GM18498 (cell line): ENCODE results near the gene TRMT6.

ENCODE experiments used
- ATAC-seq: cut with Tn5 transposase; IDR thresholded peaks from one replicate; pipeline ENCODE4 v1.9.1; 2021; ENCODE audit warnings: mild to moderate bottlenecking, moderate library complexity; ENCODE audit not compliant: unreplicated experiment

The TRMT6 gene

DNA sequence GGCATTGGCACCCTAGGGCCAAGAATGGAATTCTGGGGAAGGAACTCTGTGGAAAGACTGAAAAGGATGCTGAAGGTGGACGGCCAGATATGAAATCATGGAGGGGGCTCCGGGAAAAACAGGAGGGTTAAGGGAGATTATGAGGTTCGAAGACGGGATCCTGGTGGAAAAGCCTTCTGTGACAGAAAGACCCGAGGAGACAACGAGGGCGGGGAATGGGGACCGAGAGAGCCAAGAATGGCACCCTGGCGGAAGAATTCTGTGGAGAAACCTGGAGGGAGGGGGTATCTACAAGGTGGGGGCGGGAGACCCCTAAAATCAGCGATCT is 426 bp downstream of the TRMT6 start:
- no peak for ATAC-seq

DNA sequence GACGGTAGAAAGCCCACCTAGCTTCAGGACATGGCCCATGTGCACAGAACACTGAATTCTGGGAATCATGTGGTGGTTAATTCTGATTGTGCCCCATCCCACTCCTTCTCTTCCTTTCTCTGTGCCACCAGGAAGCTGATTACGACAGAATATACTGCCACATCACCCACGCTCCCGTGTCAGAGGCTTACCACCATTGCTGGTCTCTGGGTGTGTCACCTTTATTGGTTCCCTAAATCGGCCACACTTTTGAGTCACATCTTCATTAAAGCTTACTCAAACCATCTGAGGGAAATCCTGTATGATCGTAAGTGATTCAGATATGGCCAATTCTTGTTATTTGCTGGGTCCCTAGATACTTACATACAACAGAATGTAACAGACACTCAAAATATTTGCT is 3.1 kb downstream of the TRMT6 start:
- no peak for ATAC-seq

DNA sequence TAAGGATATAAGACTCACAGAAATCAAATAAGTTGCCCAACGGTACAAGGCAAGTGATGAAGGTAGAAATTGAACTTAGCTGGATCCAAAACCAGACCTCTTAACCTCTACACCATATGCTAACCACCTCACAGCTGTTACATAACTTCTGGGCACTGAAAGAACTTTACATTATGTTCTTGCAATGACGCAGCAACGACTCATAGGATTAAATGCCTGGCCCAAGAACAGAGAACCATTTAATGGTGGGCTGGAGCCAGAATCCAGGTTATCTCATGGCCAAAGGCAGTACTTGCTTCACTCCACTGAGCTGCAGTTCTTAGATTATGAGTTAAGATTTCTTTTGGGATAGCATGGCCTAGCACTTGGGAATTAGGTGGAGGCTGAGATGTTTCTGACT is 4.4 kb downstream of the TRMT6 start:
- no peak for ATAC-seq

DNA sequence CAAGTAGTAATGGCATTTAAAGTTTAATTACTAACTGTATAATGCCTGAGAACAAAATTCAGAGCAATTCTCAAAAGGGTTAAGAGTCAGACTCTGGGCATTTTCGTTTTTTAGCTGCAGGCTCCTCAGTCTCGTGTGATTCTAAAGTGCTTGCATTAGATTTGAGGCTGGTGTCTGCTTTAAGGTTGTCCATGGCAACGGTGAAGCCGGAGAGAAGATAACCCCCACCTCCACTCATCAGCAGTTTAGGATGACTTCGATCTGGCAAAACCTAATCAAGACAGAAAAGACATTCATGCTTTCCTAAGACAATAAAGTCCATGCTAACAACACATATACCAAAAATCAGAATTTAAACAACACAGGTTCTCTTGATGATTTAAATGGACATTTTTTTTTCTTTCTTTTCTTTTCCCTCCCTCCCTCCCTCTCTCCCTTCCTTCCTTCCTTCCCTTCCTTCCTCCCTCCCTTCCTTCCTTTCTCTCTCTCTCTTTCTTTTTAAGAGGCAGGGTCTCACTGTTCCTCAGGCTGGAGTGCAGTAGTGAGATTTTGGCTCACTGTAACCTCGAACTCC is 11.8 kb downstream of the TRMT6 start:
- no peak for ATAC-seq

DNA sequence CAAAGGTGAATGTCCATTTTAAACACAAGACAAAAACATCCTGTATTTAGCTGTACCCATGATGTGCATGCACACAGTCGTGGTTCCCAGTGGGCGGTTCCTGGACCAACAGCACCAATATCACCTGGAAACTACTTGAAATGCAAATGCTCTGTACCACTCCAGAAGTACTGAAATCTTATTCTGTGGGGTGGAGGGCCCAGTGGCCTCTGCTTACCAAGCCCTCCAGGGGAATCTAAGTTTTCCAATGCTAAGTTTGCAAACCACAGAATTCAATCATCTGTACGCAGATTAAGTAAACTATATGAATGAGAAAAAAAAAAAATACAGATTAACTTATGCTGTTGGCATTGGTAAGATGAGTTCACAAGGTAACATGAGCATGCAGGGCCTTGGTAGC is 14.1 kb downstream of the TRMT6 start:
- ATAC-seq = no peak

DNA sequence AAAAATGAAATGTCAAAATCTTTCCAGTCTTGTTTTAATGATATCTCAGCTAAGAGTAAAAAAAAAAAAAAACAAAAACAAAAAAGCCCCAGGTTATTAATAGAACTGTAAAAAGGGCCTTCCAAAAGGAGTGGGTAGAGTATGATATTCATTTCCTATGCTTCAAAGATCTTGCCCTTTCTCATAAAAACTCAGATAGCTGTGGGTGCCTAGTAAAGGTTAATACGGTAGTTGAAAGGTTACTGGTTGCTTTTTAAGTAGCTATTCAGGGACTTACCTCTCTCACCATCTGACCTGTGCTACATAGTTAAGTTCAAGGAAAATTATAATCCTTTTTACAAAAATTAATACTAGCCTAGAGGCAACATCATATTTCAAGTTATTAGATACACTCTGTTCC is 14.9 kb downstream of the TRMT6 start:
- no peak for ATAC-seq

DNA sequence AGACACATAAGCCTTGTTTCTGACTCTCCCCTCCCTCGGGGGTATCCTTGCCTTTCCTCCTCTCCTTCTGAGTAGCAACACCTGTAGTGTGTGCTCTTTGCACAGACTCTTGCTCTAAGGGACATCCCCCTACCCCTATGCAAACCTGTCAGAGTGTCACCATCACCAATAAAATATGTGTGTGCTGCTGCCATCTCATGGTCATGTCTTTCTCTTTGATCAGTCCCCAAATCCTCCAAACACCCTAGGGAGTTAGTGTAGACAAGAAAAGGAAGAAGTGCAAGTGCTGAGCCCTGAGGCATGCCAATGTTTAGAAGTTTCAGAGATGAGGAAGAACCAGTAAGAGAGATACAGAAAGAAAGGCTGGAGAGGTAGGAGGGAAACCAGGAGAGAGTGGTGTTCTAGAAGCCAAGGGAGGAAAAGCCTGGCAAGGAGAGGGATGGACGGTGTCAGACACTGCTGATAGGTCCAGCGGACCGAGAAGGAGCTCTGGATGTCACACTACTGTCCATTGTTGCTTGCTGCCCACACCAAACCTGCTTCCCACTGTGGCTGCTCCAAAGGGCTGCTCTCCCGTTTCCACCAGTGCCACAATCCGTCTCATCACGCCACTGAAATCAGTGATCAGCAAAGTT is 16.4 kb downstream of the TRMT6 start:
- ATAC-seq = no peak

DNA sequence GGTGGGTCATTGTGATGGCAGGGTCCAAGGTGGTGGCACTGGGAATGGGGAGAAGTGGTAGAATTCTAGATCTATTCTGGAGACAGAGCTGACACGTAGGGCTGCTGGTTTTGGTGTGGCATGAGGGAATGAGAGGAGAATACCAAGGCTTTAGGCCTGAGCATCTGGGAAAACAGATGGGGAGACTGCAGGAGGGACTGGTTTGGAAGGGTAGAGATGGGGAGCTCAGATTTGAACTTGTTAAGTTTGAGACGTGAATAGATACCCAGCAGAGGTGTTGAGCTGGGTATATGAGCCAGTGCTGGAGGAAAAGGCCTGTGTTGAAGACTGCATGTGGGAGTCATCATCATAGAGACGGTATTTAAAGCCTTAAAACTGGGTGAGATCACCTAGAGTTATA is 17.5 kb downstream of the TRMT6 start:
- no peak for ATAC-seq

DNA sequence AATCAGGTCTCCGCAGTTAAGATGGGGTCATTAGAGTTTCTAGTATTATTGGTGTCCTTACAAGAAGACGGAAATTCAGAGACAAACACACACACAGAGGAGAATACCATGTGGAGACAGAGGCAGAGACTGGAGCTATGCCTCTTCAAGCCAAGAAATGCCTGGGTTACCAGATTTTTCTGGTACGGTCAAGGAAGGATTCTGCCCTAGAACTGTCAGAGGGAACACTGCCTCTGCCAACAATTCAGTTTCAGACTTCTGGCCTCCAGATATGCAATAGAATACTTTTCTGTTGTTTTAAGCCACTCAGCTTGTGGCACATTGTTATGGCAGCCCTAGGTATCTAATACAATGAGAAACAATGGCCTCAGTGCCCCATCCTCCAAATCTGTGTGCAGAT is 18.9 kb downstream of the TRMT6 start:
- ATAC-seq = no peak

DNA sequence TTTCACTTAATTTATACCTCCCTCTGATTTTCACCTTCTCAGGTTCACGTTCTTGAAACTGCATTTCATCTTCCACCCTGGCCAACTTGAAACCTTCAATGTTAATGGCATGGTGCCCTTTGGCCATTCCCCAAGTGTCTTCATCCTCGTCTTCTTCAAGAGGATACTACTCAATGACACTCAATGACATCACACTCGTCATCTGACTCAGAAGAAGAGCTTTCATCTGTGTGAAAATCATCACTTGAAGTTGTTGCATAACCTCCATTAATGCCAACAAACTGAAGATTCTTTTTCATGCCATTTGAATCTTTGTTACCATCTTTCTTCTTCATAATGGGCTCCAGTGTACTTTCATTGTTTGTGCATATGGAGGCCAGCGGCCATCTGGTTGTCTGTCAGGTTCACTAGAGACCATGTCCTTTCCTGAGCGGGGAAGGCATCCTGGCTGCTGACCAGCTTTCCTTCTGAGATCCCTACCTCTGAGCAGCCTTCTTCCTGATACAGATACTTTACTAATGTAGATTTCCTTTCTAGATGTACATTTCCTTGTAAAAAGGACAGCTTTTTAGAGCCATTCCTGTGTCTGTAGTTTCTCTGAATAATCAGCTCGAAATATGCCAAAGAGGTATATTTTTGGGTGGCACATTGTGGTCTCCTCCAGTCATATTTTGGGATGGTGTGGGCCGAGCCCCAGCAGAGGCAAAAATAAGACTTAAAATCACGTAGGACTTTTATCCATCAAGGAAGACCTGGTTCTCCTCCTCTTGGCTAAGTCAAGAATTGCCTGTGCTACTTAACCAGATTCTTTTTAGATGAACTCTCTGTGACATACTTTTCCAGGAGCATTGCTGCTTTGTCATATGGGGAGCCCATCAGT is 21.3 kb downstream of the TRMT6 start:
- no peak for ATAC-seq

DNA sequence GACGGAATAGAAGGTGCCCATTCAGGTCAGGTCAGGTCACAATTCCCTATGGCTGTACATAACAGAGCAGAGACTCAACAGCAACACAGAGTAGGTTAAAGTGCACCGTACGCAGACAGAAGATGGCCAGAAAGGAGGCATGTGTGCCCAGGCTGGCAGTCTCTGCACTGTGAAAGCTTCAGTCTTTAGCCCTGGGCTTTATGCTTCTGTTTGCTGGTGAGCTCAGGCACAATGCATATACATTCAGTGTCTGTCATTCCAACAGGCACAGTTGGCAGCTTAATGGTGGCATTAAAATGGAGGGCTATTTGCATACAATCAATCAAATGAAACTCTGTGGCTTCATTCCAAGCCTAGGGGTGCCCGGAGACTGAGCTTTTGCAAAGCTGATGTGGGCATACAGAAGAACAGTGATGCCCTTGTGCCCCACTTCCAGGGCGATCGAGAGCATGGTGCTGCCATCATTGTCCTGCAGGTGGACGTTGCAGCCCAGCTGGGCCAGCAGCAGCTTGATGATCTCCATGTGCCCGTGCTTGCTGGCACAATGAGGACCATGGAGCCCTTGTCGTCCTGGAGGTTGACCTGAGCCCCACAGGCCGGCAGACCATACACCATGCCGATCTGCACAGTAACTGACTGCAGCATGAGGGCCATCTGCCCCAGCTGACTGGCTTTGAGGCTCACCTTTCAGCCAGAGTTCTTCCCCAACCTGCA is 22.4 kb downstream of the TRMT6 start:
- ATAC-seq = no peak

DNA sequence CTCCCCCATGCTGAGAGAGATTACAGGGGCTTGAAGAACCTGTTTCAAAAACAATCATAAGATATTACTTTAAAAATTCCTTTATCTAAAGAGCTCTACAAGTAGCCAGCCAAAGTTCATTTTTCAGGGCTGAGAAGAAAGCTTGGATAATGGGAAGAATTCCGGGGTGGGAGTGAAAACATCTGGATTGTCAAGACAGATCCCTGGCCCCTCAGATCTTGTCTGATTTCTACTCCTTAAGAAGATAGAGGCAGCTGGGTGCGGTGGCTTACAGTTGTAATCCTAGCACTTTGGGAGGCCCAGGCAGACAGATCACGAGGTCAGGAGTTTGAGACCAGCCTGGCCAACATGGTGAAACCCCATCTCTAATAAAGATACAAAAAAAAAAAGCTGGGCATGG is 24.8 kb downstream of the TRMT6 start:
- no peak for ATAC-seq

DNA sequence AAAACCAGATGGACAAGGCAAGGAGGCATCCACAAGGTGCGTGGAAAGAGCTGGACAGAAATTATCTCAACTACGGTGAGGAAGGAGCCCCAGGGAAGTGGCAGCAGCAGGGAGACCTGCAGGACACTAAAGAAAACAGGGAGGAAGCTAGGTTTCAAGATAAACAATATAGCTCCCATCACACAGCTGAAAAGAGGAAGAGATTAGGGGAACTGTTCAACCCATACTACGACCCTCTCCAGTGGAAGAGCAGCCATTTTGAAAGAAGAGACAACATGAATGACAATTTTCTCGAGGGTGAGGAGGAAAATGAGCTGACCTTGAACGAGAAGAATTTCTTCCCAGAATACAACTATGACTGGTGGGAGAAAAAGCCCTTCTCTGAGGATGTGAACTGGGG is 26.8 kb downstream of the TRMT6 start:
- no peak for ATAC-seq

DNA sequence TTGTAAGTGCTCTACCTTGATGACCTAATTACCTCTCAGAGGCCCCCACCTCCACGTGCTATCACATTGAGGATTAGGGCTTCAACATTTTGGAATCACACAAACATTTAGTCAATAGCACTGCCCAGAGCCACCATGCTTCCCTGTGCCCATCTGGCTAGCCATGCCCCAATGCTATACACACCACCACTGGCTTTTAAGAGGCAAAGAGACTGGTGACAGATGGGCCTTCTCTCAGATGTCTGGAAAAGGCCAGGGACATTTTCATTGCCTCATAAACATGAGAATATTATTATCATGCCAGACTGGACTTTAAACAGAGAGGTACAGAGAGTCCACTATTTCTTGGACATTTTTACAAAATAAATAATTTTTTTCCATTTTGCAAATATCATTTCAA is 29.8 kb downstream of the TRMT6 start:
- ATAC-seq = no peak

DNA sequence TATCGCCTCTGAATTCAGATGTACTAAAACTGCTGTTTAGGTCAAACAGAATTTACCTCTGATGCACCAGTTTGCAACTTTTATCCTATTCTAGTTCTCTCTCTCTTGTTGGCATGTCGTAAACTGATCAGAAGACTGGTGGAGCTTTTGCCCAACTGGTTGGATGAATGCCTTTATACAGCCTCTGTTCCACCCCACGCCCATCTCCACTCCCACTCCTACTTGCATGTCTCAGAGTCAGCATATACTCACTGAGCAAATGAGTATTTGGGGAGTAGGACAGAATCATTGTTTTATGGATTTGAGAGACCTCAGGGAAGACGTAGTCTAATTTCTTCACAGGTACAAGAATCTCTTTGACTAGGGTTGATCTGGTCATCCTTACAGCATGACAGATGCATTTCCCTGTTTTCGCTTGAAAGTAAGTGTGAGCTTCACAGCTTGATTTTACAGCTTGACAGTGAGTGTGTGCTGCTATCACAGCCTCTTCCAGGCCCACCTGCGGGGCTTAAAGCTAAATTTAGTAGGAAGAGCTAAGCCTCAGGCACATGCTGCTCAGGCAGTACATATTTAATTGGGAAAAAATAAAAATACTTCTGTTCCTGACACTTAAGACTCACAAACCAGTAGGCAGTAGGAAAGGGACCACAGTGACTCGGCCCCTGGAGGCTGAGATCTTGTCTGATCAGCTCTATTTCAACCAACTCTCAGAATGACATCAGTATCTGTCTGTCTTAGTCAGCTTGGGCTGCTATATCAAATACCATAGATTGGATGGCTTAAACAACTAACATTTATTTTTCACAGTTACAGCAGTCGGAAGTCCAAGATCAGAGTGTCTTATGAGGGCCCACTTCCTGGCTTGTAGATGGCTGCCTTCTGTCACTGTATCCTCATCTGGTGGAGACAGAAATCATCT is 30.4 kb downstream of the TRMT6 start:
- no peak for ATAC-seq

DNA sequence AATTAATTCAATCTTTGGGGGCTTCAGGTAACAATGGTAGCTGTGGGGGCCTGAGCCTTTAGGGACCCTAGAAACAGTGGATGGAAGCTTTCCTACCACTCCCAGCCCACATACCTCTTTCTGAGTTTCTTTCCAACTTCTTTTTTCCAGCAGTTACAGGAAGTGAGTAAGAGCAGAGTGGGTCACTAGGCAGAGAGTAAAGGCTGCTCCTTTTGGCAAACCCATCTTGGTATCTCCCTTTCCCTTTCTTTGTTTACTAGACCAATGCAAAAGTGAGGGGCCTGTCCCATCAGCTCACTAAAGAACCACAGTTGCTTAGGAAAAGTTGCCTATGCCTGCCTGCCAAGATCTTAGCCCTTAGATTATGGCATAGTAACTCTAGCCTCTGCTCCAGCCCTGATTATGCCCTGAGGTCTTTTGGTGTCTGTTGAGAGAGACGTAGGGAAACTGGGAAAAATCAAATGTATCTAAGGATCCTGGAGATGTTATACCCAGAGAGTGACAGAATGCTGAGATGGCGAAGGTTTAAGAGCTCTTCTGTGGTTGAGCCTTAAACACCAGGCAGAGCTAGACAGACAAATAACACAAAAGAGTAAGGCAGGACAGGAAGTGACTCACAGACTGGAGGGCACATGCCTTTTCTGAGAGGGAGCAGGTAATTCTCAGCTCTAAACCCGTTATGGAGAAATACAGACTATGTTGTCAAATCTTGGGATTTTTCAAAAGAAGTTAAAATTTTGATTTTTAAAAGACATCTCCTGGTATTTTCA is 31.3 kb downstream of the TRMT6 start:
- no peak for ATAC-seq

DNA sequence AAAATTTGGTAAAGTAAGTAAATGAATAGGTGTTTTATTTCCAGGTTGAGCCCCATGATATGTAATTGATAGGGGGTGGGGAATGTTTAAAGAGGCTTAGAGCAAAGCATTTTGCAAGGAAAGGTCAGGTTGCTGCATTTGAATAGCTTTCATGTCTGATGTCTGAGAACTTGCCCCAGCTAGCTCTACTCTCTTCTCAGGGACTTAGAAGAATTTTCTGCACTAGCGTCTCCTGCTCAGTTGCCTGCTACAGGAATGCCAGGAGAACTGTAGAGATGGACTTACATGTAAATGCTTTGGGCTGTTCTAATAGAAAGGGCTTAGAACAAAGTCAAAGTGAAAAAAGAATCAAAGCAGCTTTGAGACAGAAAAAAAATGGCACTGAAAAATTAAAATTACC is 35.5 kb downstream of the TRMT6 start:
- no peak for ATAC-seq

DNA sequence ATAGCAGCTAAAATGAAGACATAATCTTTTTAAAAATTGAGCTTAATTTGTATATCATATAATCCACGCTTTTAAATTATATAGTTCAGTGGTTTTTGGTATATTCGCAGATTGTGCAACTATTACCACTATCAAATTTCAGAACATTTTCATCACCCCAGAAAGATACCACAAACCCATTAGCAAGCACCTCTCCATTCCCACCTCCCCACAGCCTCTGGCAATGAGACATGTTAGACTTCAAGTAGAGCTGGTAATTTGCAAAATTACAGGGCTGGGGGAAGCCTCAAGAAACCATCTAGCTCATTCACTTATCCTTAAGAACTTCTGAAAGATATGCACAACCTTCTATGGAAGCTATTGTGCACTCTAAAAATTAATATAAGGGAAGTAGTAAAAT is 37.2 kb downstream of the TRMT6 start:
- ATAC-seq = no peak

DNA sequence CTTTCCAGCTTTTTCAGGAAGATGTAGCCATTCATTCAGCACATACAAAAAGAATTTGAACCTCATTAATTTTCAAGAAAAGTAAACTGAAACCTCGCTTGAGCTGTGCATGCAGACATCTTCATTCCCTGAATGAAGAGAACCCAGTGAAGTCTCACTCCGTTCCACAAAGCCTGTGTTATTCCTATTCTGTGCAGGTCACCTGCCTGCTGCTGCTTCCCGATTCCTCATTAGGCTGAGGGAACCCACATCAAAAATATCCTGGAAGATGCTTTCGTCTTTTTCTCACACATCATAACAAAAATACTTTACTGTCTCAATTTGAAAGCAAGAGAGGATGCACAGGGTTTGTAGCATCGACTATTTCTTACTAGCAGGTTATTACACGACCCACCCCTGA is 40.1 kb downstream of the TRMT6 start:
- no peak for ATAC-seq

DNA sequence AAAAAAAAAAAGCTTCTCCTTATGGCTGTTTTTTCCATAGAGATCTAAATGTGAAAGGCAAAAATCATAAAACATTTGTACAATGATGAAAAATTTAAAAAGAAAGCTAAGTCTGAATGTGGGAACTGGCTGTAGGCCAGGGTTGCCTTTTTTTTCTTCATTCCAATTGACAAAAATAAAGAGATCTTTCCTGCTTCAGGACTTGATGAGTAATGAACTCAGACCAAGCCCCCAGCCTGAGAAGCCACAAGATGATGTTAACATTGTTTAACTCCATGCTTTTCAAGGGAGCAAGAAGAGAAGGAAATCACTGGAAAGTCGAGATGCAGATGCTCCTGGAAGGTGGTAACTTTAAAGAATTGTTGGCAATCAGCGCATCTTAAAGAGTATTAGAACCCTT is 41.4 kb downstream of the TRMT6 start:
- ATAC-seq = no peak
